Stimulated activated naive CD8-positive, alpha-beta T cell treated with anti-CD3 and anti-CD28 coated beads, Interleukin-15, amount 100 ng/mL, for 72 hours (primary cell): ENCODE results near the gene POLR2C.

Experiments used
- ATAC-seq: fragments of 150-1000 bp; cut with Tn5 transposase; 2 replicates; pipeline ENCODE4 v1.10.0; 2021; ENCODE audit warnings: mild to moderate bottlenecking, moderate library complexity
- DNase-seq, 2 donors: peaks; one replicate each; pipeline ENCODE4 v3.0.0; 2021 to 2022
- H3K27ac Mint-ChIP-seq, 2 donors: one replicate each; pipeline ENCODE4 v1.8.0; 2022; ENCODE audit warnings: mild to moderate bottlenecking in 2 of 2, mixed read lengths in 2 of 2, moderate library complexity in 2 of 2
- H3K27me3 Mint-ChIP-seq: one replicate; pipeline ENCODE4 v1.8.0; 2022; ENCODE audit warnings: mixed read lengths
- H3K4me1 Mint-ChIP-seq: one replicate; pipeline ENCODE4 v1.8.0; 2022; ENCODE audit warnings: mild to moderate bottlenecking, mixed read lengths
- H3K4me3 Mint-ChIP-seq, 2 donors: one replicate each; pipeline ENCODE4 v1.8.0; 2022; ENCODE audit warnings: mild to moderate bottlenecking in 2 of 2, mixed read lengths in 2 of 2, moderate library complexity in 1 of 2
- H3K9me3 Mint-ChIP-seq, 2 donors: one replicate each; pipeline ENCODE4 v1.8.0; 2022; ENCODE audit warnings: mixed read lengths in 2 of 2

The POLR2C gene

DNA sequence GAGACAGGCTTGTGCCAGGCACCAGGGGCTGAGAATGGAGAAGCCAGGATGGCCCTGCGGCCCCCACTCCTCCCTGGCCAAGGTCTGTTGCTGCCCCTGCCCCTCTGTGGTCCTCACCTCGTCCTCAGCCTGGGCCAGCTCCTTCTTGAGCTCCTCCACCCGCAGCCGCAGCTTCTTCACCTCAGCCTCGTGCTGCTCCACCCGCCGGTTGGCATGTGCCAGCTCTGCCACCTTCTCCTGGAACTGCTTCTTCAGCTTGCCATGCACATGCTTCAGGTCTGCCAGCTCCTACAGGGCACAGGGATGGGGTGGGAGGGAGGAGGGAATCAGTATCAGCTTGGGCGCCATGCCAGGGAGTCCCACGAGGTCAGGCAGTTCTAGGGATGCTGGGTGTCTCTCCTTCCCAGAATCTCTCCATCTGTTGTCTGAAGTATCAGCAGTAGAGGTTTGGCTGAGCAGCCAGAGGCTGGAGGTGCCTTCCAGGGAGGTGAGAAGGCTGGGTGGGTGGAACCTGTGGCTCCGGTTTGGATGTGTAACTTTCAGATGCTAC, 53.8 kb downstream of the POLR2C start:
- H3K27ac Mint-ChIP-seq: peak overlapping the region in 1 of 2 donors; percentile 16
- no peaks in the 10 kb centered on the region for H3K9me3 Mint-ChIP-seq
- ATAC-seq (no peak), DNase-seq (no peak)
- H3K4me1 Mint-ChIP-seq: peaks cover 13% of the 10 kb centered on the region
- no peaks in the 10 kb centered on the region for H3K27me3 Mint-ChIP-seq
- H3K4me3 Mint-ChIP-seq: no peak overlapping the region

- Mint-ChIP-seq H3K27ac (no peak overlapping the region), H3K9me3 (no peaks in the 10 kb centered on the region), H3K27me3 (no peaks in the 10 kb centered on the region), H3K4me1 (peaks cover 13% of the 10 kb centered on the region), H3K4me3 (no peak overlapping the region)
- DNase-seq: no peak
- ATAC-seq: no peak
Observed at GRCh38 chr16:57516773-57517172, 54.3 kb downstream of the POLR2C start.

DNA sequence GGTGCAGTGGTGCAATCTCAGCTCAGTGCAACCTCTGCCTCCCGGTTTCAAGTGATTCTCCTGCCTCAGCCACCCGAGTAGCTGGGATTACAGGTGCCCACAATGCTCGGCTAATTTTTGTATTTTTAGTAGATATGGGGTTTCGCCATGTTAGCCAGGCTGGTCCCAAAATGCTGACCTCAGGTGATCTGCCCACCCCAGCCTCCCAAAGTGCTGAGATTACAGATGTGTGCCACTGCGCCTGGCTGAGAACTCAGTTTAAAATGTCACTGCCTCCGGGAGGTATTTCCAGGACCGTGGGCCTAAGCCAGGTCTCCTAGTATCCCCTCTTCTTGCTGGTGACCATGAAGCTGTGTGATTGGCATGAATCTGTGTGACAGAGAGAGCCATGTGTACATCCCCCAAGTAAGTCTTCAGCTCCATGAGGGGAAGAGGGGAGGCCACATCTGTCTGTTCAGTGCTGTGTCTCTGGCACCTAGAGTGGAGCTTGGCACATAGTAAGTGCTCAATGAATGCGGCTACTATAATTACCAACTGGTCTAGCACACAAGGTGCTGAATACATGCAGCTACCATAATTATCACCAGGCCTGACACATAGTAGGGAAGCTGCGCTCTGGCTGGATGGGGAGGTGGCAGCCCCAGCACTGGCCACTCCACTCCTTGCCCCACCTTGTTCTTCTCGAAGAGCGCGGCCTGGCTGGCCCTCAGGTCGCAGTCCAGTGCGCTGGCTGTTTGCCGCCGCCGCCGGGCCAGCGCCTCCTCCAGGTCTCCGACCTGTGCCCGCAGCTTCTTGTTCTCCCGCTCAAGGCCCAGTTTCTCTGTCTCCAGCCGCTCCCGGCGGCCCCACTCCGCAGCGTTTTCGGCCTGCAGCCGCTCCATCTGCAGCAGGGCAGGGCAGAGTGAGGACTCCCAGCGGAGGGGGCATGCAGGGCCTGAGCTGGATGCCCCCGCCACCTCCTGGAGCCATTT, 55.2 kb downstream of the POLR2C start:
- H3K27me3 Mint-ChIP-seq: no peaks in the 10 kb centered on the region
- no peak overlapping the region for H3K4me3 Mint-ChIP-seq
- ATAC-seq (no peak), DNase-seq (no peak)
- H3K27ac Mint-ChIP-seq: no peak overlapping the region
- H3K9me3 Mint-ChIP-seq: no peaks in the 10 kb centered on the region
- H3K4me1 Mint-ChIP-seq: peaks cover 19% of the 10 kb centered on the region

DNA sequence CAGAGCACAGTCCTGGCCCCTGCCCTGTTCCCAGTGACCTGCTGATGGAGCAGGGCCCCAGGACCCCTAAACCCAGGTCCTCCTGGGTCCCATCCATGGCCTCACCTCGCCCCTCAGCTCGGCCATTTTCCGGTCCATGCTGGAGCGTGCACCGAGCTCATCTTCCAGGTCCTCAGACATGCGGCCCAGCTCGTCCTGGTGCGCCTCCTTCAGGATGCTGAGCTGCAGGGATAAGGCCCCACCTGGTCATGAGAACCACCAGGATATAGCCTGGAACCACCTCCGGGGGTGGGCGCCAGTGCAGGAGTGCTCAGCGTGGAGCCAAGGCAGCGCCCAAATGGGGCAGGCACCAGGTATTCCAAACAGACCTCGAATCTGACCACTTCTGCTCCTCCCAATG, 56.0 kb downstream of the POLR2C start:
- H3K27me3 Mint-ChIP-seq: no peaks in the 10 kb centered on the region
- no peak for DNase-seq
- H3K4me1 Mint-ChIP-seq: peaks cover 19% of the 10 kb centered on the region
- no peak overlapping the region for H3K4me3 Mint-ChIP-seq
- no peaks in the 10 kb centered on the region for H3K9me3 Mint-ChIP-seq
- H3K27ac Mint-ChIP-seq: no peak overlapping the region
- no peak for ATAC-seq

DNA sequence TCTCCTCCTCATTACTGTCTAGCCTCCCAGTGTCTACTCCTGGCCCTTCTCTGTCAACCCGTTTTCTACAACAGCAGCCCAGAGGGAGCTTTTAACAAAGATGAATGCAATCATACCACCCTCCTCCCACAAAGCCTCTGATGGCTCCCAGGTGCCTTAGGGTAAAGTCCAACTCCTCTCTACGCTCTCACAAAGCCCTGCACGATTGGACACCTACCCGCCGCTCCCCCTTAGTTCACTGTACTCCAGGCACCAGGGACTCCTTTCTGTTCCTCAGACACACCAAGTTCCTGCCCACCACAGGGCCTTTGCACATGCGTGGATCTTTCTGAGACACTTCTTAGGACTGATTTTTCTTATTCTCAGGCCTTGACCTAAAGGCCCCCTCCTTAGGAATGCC, 56.4 kb downstream of the POLR2C start:
- ATAC-seq (no peak), DNase-seq (no peak)
- peaks cover 19% of the 10 kb centered on the region for H3K4me1 Mint-ChIP-seq
- no peak overlapping the region for H3K4me3 Mint-ChIP-seq
- H3K9me3 Mint-ChIP-seq: no peaks in the 10 kb centered on the region
- H3K27ac Mint-ChIP-seq: peak overlapping the region in 1 of 2 donors; percentile 73
- H3K27me3 Mint-ChIP-seq: no peaks in the 10 kb centered on the region

DNA sequence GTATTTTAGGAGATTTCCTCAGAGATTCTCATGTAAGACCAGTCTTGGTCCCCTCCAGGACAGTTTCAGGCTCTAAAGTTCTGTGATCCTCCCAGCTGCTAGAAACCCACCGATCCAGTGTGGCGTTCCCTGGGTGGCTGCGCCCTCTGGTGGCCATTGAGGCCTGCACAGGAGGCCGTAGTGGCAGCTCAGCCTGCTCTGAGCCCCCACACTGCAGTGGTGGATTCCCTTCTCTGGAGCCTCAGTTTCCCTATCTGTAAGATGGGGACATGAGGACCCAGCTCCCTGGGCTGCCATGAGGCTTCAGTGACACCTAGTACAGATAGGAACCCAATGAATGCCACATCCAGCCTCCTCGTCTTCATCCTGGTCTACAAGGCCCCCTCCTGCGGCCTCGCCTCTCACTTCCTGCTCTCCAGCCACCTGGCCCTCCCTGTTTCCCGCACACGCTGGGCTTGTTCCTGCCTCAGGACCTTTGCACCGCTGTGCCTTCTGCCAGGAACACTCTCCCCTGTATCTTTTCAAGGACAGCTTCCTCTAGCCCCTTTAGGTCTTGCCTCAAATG, 57.4 kb downstream of the POLR2C start:
- Mint-ChIP-seq H3K27ac (peak overlapping the region in 1 of 2 donors; percentile 95), H3K9me3 (no peaks in the 10 kb centered on the region), H3K4me1 (peaks cover 19% of the 10 kb centered on the region), H3K4me3 (no peak overlapping the region), H3K27me3 (no peaks in the 10 kb centered on the region)
- DNase-seq (peak; percentile 79 to 80), ATAC-seq (peak; percentile 95)
